CD14-positive monocyte (primary cell): ENCODE data around the gene SPTBN1. TPM values are rescaled to one million over a fixed set of nuclear protein-coding genes. Genes with fewer than 3 reads are reported as not detected.

ENCODE experiments used
- DNase-seq, 3 donors: peaks; one replicate each; pipeline ENCODE4 v3.0.0-alpha.2; 2011 to 2022
- H2AFZ ChIP-seq: 2 replicates; pipeline ENCODE4 v1.6.0; 2012; ENCODE audit warnings: mild to moderate bottlenecking, low read depth, low read length, inconsistent platforms; ENCODE audit not compliant: insufficient read depth, poor library complexity, severe bottlenecking
- H3K27ac ChIP-seq, 2 donors: 1 replicate in 1 of 2; 2 replicates in 1 of 2; pipeline ENCODE4 v1.5.1; 2012 to 2013; ENCODE audit warnings: low read length in 2 of 2, control low read depth in 1 of 2, inconsistent platforms in 1 of 2, low read depth in 1 of 2, mild to moderate bottlenecking in 1 of 2
- H3K27me3 ChIP-seq, 2 donors: one replicate each; pipeline versions ENCODE4 v1.6.0 to v1.6.1; 2011 to 2013; ENCODE audit warnings: low read length in 2 of 2; ENCODE audit not compliant: control insufficient read depth in 2 of 2, insufficient read depth in 2 of 2
- H3K36me3 ChIP-seq, 2 donors: replicated peaks in 1 of 2; 1 replicate in 1 of 2; 2 replicates in 1 of 2; pipeline versions ENCODE4 v1.5.1 to v1.6.1; 2012 to 2013; ENCODE audit warnings: low read length in 2 of 2, control low read depth in 1 of 2, inconsistent platforms in 1 of 2, mild to moderate bottlenecking in 1 of 2; ENCODE audit not compliant: insufficient read depth in 2 of 2, control insufficient read depth in 1 of 2
- H3K4me1 ChIP-seq, 2 donors: 1 replicate in 1 of 2; 2 replicates in 1 of 2; pipeline versions ENCODE4 v1.5.1 to v1.6.1; 2012 to 2013; ENCODE audit warnings: low read length in 2 of 2, control low read depth in 1 of 2, inconsistent platforms in 1 of 2, mild to moderate bottlenecking in 1 of 2, moderate library complexity in 1 of 2; ENCODE audit not compliant: insufficient read depth in 2 of 2, control insufficient read depth in 1 of 2
- H3K4me2 ChIP-seq: replicated peaks from 2 replicates; pipeline ENCODE3; 2012; ENCODE audit warnings: low read length, moderate library complexity, mild to moderate bottlenecking; ENCODE audit not compliant: poor library complexity, severe bottlenecking; ENCODE audit errors: extremely low read depth
- H3K4me3 ChIP-seq, 3 experiments: fragments of 200-600 bp in 1 of 3; sonication (generic) in 1 of 3; replicated peaks in 1 of 3; 1 replicate in 2 of 3; 2 replicates in 1 of 3; pipeline ENCODE4 v1.5.1; 2011 to 2013; ENCODE audit warnings: low read length in 3 of 3, mild to moderate bottlenecking in 3 of 3, control low read depth in 2 of 3, low read depth in 2 of 3, inconsistent platforms in 1 of 3, moderate library complexity in 1 of 3
- H3K79me2 ChIP-seq: 2 replicates; pipeline ENCODE4 v1.6.0; 2012; ENCODE audit warnings: mild to moderate bottlenecking, control low read depth, inconsistent platforms, low read length, moderate library complexity; ENCODE audit not compliant: insufficient read depth
- H3K9ac ChIP-seq: 2 replicates; pipeline ENCODE4 v1.6.0; 2017; ENCODE audit warnings: low read length, mild to moderate bottlenecking; ENCODE audit not compliant: insufficient read depth, poor library complexity, severe bottlenecking
- H3K9me3 ChIP-seq, 2 donors: replicated peaks in 1 of 2; 1 replicate in 1 of 2; 2 replicates in 1 of 2; pipeline versions ENCODE4 v1.5.1 to v1.6.1; 2012 to 2013; ENCODE audit warnings: low read length in 2 of 2, control low read depth in 1 of 2; ENCODE audit not compliant: control insufficient read depth in 1 of 2, insufficient read depth in 1 of 2
- H4K20me1 ChIP-seq: 2 replicates; pipeline ENCODE4 v1.6.0; 2012; ENCODE audit warnings: mild to moderate bottlenecking, low read length, control low read depth, moderate library complexity; ENCODE audit not compliant: insufficient read depth
- H3K27ac Mint-ChIP-seq, 7 donors: one replicate each; pipeline ENCODE4 v1.8.0; 2020; ENCODE audit warnings: mild to moderate bottlenecking in 7 of 7, mixed read lengths in 7 of 7, moderate library complexity in 6 of 7, inconsistent platforms in 2 of 7
- H3K27me3 Mint-ChIP-seq, 3 donors: one replicate each; pipeline ENCODE4 v1.8.0; 2021 to 2022; ENCODE audit warnings: low read depth in 3 of 3, mild to moderate bottlenecking in 3 of 3, mixed read lengths in 3 of 3, moderate library complexity in 3 of 3, inconsistent platforms in 1 of 3
- H3K36me3 Mint-ChIP-seq, 2 donors: one replicate each; pipeline ENCODE4 v1.8.0; 2020; ENCODE audit warnings: mixed read lengths in 2 of 2, inconsistent platforms in 1 of 2, mild to moderate bottlenecking in 1 of 2
- H3K4me1 Mint-ChIP-seq: one replicate; pipeline ENCODE4 v1.8.0; 2020; ENCODE audit warnings: mild to moderate bottlenecking, mixed read lengths
- H3K4me3 Mint-ChIP-seq, 2 donors: one replicate each; pipeline ENCODE4 v1.8.0; 2020; ENCODE audit warnings: mild to moderate bottlenecking in 2 of 2, mixed read lengths in 2 of 2, moderate library complexity in 1 of 2
- H3K9me3 Mint-ChIP-seq, 7 donors: one replicate each; pipeline ENCODE4 v1.8.0; 2020 to 2022; ENCODE audit warnings: mixed read lengths in 7 of 7, mild to moderate bottlenecking in 6 of 7, moderate library complexity in 6 of 7, inconsistent platforms in 2 of 7
- CTCF ChIP-seq: fragments of 200-600 bp; IDR thresholded peaks from one replicate; pipeline ENCODE4 v1.8.0; 2022; ENCODE audit warnings: antibody characterized with exemption, mild to moderate bottlenecking
- WGBS: methylation state at CpG from one replicate; pipeline ENCODE4 v1.1.5; 2013; ENCODE audit warnings: missing lambda C conversion rate; ENCODE audit not compliant: insufficient coverage; 5-methylcytosine and 5-hydroxymethylcytosine counted together
- intact Hi-C, 2 donors: fragments of 100-400 bp; cut with micrococcal nuclease; formaldehyde crosslinking; loops; one replicate each; pipeline versions ENCODE4 v1.15.0 to v1.15.1; 2023
- polyA plus RNA-seq, 3 donors: library from polyadenylated mRNA; depleted of rRNA in 1 of 3; unstranded in 2 of 3; stranded (reverse) in 1 of 3; fragments of 300-500 nt in 2 of 3; fragments of >200 nt in 1 of 3; fragmentation: Illumina TruSeq in 2 of 3; gene quantifications; 1 replicate in 2 of 3; 2 replicates in 1 of 3; pipeline ENCODE4 v1.2.3, GENCODE V29; 2012 to 2021

The SPTBN1 gene
- polyA plus RNA-seq, 3 donors: 0.79 to 2.8 (median 1.7) TPM

- intact Hi-C loops: loop anchor here in 1 of 2 donors (10.0 kb wide), 1 partner anchor 316 kb away; no protein-coding TSS in a partner anchor
- H3K36me3 ChIP-seq: no peaks in the 10 kb centered on the region
- no CpG with 5 or more reads among the region's 2 CpGs for WGBS
- no peaks in the 10 kb centered on the region for H3K9me3 Mint-ChIP-seq
- no peak overlapping the region for H3K27ac Mint-ChIP-seq
- TF ChIP-seq CTCF: no peak
- H3K4me1 Mint-ChIP-seq: peaks cover 3% of the 10 kb centered on the region
- H3K4me2 ChIP-seq: no peak overlapping the region
- no peaks in the 10 kb centered on the region for H3K27me3 Mint-ChIP-seq
- no peak overlapping the region for H2AFZ ChIP-seq
- no peaks in the 10 kb centered on the region for H3K4me1 ChIP-seq
- H3K4me3 ChIP-seq: no peak overlapping the region
- no peaks in the 10 kb centered on the region for H4K20me1 ChIP-seq
- no peaks in the 10 kb centered on the region for H3K9me3 ChIP-seq
- DNase-seq: no peak
- H3K9ac ChIP-seq: no peak overlapping the region
- H3K36me3 Mint-ChIP-seq: no peaks in the 10 kb centered on the region
- no peaks in the 10 kb centered on the region for H3K27me3 ChIP-seq
- no peak overlapping the region for H3K27ac ChIP-seq
- no peaks in the 10 kb centered on the region for H3K79me2 ChIP-seq
- H3K4me3 Mint-ChIP-seq: no peak overlapping the region
These were observed 62.3 kb downstream of the SPTBN1 start for GRCh38 chr2:54518430-54518829.

- intact Hi-C loops: loop anchor here (5.0 to 10.0 kb wide), 5 partner anchors 52 to 315 kb away; partner anchors contain the start of gene EML6 (in 1 of the 2)
These were observed 63.8 kb downstream of the SPTBN1 start for GRCh38 chr2:54519841-54520459.

More at GRCh38 chr2:54519841-54520459, 63.8 kb downstream of the SPTBN1 start:
- Mint-ChIP-seq H3K4me3 (no peak overlapping the region), H3K36me3 (no peaks in the 10 kb centered on the region), H3K27me3 (no peaks in the 10 kb centered on the region), H3K9me3 (no peaks in the 10 kb centered on the region), H3K4me1 (peaks cover 12% of the 10 kb centered on the region), H3K27ac (no peak overlapping the region)
- no peak for DNase-seq
- H3K4me3 ChIP-seq: no peak overlapping the region
- H3K9ac ChIP-seq: no peak overlapping the region
- no peaks in the 10 kb centered on the region for H4K20me1 ChIP-seq
- no peaks in the 10 kb centered on the region for H3K79me2 ChIP-seq
- no peak for TF ChIP-seq CTCF
- peaks cover 6 to 7% of the 10 kb centered on the region in 2 donors for H3K4me1 ChIP-seq
- no peaks in the 10 kb centered on the region for H3K9me3 ChIP-seq
- 94% methylated on average over 10 of the region's 12 CpGs for WGBS
- H3K27me3 ChIP-seq: no peaks in the 10 kb centered on the region
- no peaks in the 10 kb centered on the region for H3K36me3 ChIP-seq
- no peak overlapping the region for H3K4me2 ChIP-seq
- H2AFZ ChIP-seq: no peak overlapping the region
- no peak overlapping the region for H3K27ac ChIP-seq
